ENCODE data around the gene OR10J1. TPM values are rescaled to one million over a fixed set of nuclear protein-coding genes. Genes with fewer than 3 reads are reported as not detected.

OR10J1 gene
- total RNA-seq, 1 donor from 2014 or later: not detected

GRCh38 chr1:159465191-159465603 lies 25.7 kb downstream of the OR10J1 start:
- H3K27ac Mint-ChIP-seq: no peak overlapping the region
- TF ChIP-seq CTCF (conservative IDR thresholded peaks at IDR 0.05): no peak
- no peaks in the 10 kb centered on the region for H3K36me3 Mint-ChIP-seq
- no peak for DNase-seq (ENCODE audit: extremely low spot score, unreplicated experiment)
- no peaks in the 10 kb centered on the region for H3K4me1 Mint-ChIP-seq (ENCODE audit: unreplicated experiment)
- no peak overlapping the region for H3K4me3 Mint-ChIP-seq
- H3K9me3 Mint-ChIP-seq: peaks cover 5% of the 10 kb centered on the region
- no peaks in the 10 kb centered on the region for H3K27me3 Mint-ChIP-seq

GRCh38 chr1:159468321-159468720 lies 28.8 kb downstream of the OR10J1 start:
- no peak overlapping the region for H3K4me3 Mint-ChIP-seq
- no peaks in the 10 kb centered on the region for H3K4me1 Mint-ChIP-seq (ENCODE audit: unreplicated experiment)
- no peak for TF ChIP-seq CTCF (conservative IDR thresholded peaks at IDR 0.05)
- no peak for DNase-seq (ENCODE audit: extremely low spot score, unreplicated experiment)
- H3K9me3 Mint-ChIP-seq: peaks cover 3% of the 10 kb centered on the region
- no peak overlapping the region for H3K27ac Mint-ChIP-seq
- H3K36me3 Mint-ChIP-seq: no peaks in the 10 kb centered on the region
- no peaks in the 10 kb centered on the region for H3K27me3 Mint-ChIP-seq

- Mint-ChIP-seq H3K36me3 (no peaks in the 10 kb centered on the region), H3K4me3 (no peak overlapping the region), H3K27me3 (no peaks in the 10 kb centered on the region), H3K4me1 (ENCODE audit: unreplicated experiment) (no peaks in the 10 kb centered on the region), H3K27ac (no peak overlapping the region), H3K9me3 (peaks cover 5% of the 10 kb centered on the region)
- DNase-seq (ENCODE audit: extremely low spot score, unreplicated experiment): no peak
- no peak for TF ChIP-seq CTCF (conservative IDR thresholded peaks at IDR 0.05)
These were observed 30.5 kb downstream of the OR10J1 start for GRCh38 chr1:159469921-159470533.

GRCh38 chr1:159473335-159473734 lies 33.8 kb downstream of the OR10J1 start:
- Mint-ChIP-seq H3K4me3 (no peak overlapping the region), H3K4me1 (ENCODE audit: unreplicated experiment) (no peaks in the 10 kb centered on the region), H3K9me3 (peaks cover 10% of the 10 kb centered on the region), H3K27me3 (no peaks in the 10 kb centered on the region), H3K36me3 (no peaks in the 10 kb centered on the region), H3K27ac (no peak overlapping the region)
- TF ChIP-seq CTCF (conservative IDR thresholded peaks at IDR 0.05): no peak
- DNase-seq (ENCODE audit: extremely low spot score, unreplicated experiment): no peak

DNA sequence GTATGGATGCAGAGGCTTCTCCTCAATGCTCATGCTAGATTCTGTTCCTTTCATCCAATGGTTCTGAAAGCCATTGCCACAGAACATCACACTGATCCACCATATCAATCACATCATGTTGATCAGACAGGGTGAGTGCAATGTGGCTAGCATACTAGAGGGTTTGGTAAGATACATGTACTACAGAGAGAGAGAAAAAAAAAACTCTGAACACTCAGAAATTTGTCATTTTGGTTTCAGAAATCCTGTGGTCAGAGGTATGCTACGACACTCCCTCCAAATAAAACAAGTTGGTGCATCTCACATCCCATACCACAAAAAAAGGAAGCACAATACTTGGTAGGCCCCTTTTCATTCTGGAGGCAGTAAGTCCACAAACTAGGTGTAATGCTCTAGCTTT lies 35.4 kb downstream of the OR10J1 start:
- no peak for TF ChIP-seq CTCF (conservative IDR thresholded peaks at IDR 0.05)
- Mint-ChIP-seq H3K36me3 (no peaks in the 10 kb centered on the region), H3K27ac (no peak overlapping the region), H3K9me3 (peaks cover 10% of the 10 kb centered on the region), H3K4me3 (no peak overlapping the region), H3K4me1 (ENCODE audit: unreplicated experiment) (no peaks in the 10 kb centered on the region), H3K27me3 (no peaks in the 10 kb centered on the region)
- no peak for DNase-seq (ENCODE audit: extremely low spot score, unreplicated experiment)

GRCh38 chr1:159483501-159483900 lies 44.0 kb downstream of the OR10J1 start:
- DNase-seq (ENCODE audit: extremely low spot score, unreplicated experiment): no peak
- H3K27ac Mint-ChIP-seq: no peak overlapping the region
- peaks cover 5% of the 10 kb centered on the region for H3K9me3 Mint-ChIP-seq
- H3K36me3 Mint-ChIP-seq: no peaks in the 10 kb centered on the region
- no peak for TF ChIP-seq CTCF (conservative IDR thresholded peaks at IDR 0.05)
- H3K4me1 Mint-ChIP-seq (ENCODE audit: unreplicated experiment): no peaks in the 10 kb centered on the region
- no peaks in the 10 kb centered on the region for H3K27me3 Mint-ChIP-seq
- no peak overlapping the region for H3K4me3 Mint-ChIP-seq
